ENCODE measurements around the gene WBP2.
"Not testable (repeated sequence)": the region's sequence is repeated elsewhere in the genome, so short reads cannot be mapped to it uniquely, and the experiment has no call there.

Gene WBP2

DNA sequence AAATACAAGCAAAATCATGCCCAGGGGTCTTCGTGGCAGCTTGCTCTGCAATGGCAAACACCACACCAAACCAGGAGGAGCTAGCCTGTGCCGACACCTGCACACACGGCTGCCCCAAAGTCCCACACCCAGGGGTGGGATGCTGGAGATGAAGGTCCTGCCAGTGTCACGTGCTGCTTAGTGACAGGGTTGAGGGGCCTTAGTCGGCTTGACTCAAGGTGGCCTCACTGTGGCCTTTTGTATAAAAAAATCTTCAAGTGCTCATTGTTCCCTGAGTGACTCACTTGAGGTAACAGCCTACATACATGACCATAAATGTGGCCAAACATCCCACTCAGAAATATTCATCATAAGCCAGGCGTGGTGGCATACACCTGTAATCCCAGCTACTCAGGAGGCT is 34.3 kb upstream of the WBP2 start:
- DNase-seq (ENCODE audit: low read depth, low spot score): no peak

- no peak for DNase-seq (ENCODE audit: low read depth, low spot score)
Measured at GRCh38 chr17:75888484-75888883, 33.3 kb upstream of the WBP2 start.

DNA sequence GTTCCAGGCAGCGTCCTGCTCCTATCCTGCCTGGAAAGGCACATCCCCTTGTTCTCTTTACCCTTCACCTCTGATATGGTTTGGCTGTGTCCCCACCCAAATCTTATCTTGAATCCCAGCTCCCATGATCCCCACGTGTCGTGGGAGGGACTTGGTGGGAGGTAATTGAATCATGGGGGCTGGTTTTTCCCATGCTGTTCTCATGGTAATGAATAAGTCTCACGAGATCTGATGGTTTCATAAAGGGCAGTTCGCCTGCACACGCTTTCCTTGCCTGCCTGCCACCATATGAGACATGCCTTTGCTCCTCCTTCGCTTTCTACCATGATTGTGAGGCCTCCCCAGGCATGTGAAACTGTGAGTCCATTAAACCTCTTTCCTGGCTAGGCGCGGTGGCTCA is 30.7 kb upstream of the WBP2 start:
- DNase-seq (ENCODE audit: low read depth, low spot score): not testable (repeated sequence)

DNA sequence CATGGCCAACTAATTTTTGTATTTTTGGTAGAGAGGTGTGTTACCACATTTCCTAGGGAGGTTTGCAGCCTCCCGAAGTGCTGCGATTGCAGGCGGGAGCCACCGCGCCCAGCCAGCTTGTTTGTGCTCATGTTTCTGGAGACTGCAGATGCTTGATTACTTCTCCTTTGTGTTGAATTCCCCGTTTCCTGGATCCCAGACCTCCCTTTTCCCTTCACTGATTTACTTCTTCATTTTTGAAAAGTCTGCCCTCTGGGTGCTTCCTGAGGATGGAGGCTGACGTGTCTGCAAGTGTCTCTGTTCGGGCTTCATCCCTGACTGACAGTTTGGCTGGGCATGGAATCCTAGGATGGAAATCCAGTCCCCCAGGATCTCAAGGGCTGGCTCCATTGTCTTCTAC is 30.3 kb upstream of the WBP2 start:
- no peak for DNase-seq (ENCODE audit: low read depth, low spot score)

DNA sequence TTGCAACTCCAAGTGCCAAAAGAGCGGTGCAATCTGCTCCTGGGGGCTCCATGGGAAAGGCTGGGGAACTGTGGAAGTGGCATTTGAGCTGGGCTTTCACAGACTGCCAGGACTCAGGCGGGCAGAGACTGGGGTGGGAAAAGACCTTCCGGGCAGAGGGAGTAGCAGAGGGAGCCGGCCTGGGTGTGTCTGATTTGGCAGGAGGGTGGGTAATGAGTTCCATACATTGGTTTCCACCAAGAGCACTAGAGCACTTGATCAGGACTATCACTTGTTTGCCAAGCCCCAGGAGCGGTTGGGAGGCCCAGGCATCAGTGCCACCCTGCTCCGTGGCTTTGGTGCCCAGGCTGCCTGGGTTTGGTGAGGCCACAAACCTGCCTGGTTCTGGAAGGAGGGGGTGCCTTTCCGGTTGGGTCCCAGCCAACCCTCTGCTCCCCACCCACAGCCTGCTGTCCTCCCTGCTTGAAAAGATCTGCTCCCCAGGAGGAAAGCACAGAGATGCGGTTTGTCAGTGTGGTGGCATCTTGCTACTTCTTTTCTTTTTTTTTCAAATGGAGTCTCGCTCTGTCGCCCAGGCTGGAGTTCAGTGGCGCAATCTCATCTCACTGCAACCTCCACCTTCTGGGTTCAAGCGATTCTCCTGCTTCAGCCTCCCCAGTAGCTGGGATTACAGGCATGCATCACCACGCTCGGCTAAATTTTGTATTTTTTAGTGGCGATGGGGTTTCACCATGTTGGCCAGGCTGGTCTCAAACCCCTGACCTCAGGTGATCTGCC is 26.7 kb upstream of the WBP2 start:
- DNase-seq (ENCODE audit: low read depth, low spot score): no peak

- DNase-seq (ENCODE audit: low read depth, low spot score): no peak
Measured at GRCh38 chr17:75880266-75880665, 25.1 kb upstream of the WBP2 start.

DNA sequence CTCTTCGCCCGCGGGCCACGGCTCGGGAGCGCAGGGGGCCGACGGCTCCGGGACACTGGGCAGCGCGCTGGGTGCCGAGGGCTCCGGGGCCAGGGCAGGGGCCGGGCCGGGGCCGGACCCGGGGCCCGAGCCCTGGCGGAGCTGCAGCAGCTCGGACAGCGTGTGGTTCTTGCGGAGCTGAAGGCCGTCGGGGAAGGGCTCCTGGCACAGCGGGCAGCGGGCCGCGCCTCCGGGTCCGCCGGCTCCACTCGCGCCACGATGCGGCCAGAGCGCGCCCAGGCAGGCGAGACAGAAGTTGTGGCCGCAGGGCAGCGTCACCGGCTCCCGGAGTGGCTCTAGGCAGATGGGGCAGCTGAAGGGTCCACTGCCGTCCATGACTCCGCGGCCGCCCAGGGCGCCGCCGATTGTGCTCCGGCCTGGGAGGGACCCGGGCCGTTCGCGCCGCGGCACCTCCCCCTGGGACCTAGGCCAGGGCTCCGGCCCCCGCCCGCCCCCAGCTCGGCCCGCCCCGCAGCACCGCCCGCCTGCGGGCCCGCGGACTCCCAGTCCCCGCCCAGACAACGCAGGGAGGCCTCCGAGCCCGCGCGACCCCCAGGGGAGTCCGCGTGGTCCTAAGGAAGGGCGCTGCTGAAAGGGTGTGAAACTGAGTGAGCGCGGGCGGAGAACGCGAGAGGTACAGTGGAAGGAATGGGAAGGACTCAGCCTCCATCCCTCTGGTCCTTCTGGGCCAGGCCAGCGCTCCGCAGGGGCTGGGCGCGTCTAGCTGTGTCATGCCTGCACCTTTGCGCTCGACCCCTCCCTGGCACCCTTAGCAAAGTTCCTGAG is 23.3 kb upstream of the WBP2 start, which contains the start of gene TRIM47:
Gene TRIM47, minus strand, starts transcription at position 408 of the 825 bp plus-strand sequence. Its CDS starts 33 bp downstream, at position 375.
- no peak for DNase-seq (ENCODE audit: low read depth, low spot score)

DNA sequence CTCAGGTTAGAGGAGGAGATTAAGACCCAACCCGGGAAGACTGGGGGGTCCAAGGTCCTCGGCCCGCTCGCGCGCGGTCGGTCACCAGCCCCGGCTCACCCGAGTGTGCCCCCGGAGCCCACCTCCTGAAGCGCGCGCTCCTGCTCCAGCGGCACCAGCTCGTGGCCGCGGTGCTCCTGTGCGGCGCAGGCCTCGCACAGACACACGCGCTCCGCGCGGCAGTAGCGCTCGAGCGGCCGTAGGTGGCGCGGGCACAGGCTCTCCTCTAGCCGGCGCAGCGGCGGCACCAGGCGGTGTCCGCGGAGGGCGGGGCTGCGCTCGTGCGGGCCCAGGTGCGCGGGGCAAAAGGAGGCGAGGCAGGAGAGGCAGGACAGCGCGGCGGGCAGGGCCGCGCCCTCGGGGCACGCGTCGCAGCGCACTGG is 22.6 kb upstream of the WBP2 start:
- no peak for DNase-seq (ENCODE audit: low read depth, low spot score)

DNA sequence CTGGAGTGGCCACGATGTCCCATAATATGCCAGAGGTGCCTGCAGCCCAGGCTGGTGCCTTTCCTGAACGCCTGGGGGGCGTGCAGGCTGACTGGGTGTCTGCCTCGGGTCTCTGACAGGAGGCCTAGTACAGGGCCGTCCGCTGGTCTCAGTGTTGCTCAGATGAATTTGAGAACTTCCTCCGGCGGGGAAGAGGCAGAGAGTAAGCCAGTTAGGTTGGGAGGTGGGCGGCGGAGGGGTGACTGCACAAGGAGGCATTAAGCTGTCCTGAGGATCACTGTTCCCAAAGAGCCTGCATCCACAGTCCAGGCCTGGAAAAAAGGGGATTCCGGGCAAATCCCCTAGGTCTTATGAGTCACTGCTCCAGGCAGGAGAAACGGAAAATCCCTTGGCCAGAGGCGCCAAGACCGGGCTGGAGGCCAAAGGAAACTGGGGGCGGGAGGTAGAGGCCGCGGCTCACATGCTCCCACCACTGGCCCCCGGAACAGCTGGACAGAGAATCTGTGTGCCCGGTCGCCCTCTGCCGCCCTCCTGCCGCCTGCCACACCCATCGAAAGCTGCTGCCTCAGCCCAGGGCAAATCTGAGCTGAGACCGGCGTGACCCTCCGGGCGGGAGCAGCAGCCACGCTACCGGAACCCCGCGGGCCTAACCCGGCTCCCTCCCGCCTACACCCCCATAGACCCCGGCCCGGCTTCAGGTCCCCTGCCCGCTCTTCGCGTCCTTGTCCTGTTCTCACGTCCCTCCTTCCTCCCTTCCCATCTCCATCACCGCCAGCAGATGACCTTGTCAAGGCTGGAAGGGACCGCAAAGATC is 22.0 kb upstream of the WBP2 start:
- DNase-seq (ENCODE audit: low read depth, low spot score): no peak

GRCh38 chr17:75876190-75876937 is 21.2 kb upstream of the WBP2 start:
- DNase-seq (ENCODE audit: low read depth, low spot score): no peak

GRCh38 chr17:75875940-75876189 is 20.7 kb upstream of the WBP2 start:
- DNase-seq (ENCODE audit: low read depth, low spot score): no peak

DNA sequence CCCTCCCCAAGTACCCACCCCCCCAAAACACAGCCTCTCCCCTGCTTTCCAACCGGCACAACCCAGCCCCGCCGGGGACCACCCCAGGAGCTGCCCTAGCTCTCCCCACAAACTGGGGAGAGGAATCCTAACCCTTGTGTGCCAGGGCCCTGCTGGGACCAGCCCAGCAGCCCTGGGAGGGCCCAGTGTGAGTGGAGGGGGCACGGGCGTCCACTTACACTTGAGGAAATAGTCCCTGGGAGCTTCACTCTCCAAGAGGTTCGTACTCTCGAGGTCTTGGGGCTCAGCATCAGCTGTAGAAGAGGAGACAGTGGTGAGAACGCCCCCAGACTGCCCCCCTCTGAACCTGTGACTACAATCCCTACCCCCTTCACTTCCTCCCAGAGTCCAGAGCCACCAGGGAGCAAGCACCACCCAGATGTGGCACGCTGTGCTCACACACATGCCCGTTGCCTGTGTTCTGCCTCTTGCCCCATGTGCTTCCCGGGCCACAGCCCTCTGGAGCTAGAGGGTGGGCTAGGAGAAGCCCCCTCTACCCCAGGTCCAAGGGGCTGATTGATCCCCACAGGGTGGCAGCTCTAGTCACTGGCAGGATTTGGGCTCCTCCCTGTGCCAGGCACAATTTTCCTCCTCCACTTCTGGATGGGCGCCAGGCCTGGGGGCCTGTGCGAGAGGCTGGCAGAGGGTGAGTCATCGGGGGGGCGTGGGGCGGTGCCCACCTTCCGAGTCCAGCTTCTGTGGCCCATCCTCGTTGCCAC is 20.2 kb upstream of the WBP2 start:
- no peak for DNase-seq (ENCODE audit: low read depth, low spot score)

GRCh38 chr17:75874323-75875181 is 19.4 kb upstream of the WBP2 start:
- no peak for DNase-seq (ENCODE audit: low read depth, low spot score)

DNA sequence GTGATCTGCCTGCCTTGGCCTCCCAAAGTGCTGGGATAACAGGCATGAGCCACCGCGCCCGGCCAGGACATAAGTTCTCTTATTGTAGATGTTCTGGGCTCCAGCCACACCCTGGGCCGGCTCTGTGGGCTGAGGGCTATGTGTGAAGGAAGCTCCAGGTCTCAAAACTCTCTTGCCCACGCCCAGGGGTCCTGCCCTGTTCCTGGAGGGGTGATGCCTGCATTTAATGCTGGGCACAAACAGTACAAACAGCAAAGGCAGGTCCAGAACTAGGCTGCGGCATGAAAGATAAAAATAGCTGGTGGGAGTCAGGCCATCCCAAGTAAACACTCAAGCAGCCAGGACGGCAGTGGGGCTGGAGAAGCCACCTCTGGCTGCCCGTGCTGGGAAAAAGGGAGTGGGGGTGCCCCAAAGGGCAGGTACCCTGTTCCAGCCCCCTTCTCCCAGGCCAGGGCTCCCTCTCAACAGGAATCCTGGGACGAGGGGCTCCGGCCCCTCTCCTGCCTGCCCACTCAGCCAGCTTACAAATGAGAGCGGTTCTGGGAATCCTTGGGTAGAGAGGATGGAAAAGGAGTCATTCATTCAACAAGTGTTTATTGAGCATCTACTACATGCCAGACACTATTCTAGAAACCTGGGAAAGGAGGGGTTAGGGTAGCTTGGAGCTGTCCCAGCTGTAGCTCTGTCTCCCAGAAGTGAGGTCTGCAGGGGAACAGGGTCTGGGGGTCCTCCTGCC is 18.6 kb upstream of the WBP2 start:
- DNase-seq (ENCODE audit: low read depth, low spot score): no peak

DNA sequence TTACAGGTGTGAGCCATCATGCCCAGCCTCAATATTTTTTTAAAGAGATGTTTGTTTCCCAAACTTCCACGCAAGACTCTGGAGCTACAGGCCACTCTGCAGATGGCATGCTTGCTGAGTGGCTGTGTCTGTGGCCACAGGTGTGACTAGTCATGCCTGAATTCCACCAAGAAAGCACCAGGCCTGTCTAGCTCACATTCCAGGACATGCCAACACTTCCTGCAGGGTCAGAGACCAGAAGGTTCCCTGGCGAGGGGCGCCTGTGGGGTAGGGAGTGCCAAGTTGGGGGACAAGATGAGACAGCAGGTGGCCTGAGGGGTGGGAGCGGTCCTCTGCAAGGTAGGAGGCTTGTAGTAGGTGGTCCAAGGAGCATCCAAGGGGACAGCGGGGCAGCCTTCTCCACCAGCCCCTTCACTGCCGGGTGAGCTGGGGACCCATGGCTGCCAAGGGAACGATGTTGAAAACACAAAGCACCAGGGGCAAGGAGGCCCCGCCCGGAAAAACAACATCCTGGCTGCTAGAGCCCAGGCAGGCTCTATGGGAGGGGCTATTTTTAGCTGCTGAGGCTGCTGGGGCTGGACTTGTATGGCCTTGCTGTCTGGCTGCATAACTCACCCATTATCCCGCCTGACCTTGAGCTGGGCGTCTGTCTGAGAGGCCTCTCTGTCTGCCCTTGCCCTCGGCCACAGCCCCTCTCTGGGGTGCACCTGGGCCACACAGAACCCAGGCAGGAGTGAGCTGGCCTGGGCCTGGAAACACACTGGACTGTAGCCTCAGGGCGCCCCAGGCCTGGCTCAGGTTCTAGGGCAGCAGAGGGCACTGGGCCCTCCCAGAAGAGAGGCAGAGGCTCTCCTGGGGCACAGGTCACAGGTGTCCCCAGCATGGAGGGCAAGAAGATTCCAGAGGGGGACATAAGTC is 17.6 kb upstream of the WBP2 start:
- no peak for DNase-seq (ENCODE audit: low read depth, low spot score)

- not testable (repeated sequence) for DNase-seq (ENCODE audit: low read depth, low spot score)
Measured at GRCh38 chr17:75870228-75870627, 15.1 kb upstream of the WBP2 start.

DNA sequence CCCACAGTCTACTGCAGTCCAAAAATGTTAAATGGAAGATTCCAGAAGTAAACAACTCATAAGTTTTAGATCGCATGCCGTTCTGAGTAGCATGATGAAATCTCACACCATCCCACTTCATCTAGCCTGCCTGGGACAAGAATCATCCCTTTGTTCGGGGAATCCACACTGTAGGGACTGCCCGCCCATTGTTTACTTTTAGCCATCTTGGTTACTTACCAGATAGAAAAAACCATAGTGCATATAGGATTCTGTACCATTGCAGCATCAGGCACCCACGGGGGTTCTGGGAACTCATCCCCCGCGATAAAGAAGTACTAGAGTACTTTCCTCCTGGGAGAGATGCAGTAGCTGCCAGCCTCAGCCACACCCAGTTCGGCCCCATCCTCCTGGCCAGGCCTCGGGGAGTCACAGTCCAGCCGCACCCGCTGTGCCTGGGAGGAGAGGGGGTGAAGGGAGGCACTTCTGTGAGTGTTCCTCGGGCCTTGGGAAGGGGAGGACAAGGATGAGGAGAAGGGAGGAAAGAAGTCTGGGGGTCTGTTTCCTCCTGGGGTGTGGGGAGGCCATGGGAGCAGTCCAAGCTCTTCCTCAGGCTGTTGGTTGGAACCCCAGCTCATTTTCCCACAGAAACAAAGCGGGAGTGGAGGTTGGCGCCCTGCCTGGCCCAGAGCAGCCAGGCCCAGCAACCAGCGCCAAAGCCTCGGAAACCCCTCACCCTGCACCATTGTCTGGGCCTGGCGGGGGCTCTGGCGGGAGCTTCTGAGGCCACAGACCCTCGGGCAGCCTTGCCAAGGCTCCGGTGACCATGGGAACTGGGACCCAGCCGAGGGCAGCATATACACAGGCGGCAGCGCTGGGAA is 14.4 kb upstream of the WBP2 start:
- no peak for DNase-seq (ENCODE audit: low read depth, low spot score)

Data from iPS DF 19.7 (cell line).